Suppressor macrophage treated with lipopolysaccharide for 1 hour (primary cell): ENCODE results near the gene DPM2.

Experiments used
- DNase-seq, 3 donors: peaks; one replicate each; pipeline ENCODE4 v3.0.0-alpha.2; 2020 to 2022

Gene DPM2

DNA sequence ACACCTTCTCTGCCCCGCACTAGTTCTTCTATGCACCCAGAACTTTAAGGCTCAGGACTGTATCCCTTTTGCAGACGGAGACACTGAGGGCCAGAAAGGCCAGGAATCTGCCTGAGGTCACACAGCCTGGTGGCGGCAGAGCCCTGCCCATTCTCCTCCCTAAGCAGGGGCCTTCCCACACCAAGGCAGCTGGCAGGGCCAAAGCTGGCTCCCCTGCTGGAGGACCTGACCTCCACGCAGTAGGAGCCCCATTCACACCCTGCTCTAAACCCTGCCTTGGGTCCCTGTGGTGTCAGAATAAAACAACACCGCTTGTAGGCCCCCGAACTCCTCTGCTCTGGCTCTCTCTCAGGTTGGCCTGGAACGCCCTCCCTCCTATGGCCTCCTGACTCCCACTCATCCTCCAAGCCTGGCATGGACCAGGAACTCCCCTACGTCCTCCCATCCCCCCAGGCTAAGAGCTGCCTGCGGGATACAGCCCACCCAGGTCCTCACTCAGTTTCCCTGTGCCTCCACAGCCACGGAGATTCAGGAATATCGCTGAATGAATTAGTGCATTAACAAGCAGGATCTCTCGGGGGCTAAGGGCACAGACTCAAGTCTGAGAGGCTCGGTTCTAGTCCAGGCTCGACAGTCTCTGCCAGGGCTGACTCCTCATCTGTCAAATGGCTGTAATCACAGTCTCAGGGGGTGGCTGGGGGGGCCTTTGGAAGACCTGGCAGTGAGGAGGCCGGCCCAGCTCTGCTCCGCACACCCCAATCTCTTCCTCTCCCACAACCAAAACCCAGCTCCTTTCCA, 41.1 kb downstream of the DPM2 start:
- no peak for DNase-seq

DNA sequence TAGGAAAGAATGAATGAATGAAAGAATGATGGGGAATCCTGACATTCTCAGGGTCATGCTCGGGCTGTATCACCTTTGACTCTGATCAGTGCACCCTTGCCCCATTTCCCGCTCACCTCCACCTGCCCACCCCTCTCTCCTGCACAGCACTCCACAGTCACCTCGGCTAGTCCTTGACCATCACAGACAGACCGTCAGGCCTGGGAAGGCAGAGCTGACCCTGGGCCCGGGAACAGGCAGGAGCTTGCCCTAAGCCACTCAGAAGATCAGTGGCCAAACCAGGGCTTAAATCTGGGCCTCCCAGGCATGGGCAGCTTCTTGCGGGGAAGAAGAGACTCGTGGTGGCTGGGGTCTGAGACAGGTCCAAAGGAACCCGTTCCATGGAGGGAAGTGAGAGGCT, 41.8 kb downstream of the DPM2 start:
- no peak for DNase-seq

DNA sequence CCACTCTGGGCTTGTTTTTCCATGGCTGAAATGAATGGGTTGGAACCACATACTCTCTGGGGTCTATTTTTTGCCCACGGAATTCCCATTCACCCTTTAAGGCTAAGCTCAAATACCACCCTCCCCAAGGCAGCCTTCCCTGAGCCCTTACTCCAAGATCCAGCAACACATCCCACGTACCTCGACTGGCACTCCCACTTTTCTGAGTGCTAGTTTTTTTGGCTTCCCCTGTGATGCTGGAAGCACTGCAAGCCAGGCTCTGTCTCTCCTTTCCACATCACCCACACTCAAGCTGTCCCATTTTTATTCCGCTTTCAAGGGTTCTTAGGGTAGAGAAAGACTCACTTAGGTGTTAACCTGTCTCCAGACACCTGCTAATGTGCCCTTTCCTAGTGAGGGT, 44.3 kb downstream of the DPM2 start:
- DNase-seq, result no peak

DNA sequence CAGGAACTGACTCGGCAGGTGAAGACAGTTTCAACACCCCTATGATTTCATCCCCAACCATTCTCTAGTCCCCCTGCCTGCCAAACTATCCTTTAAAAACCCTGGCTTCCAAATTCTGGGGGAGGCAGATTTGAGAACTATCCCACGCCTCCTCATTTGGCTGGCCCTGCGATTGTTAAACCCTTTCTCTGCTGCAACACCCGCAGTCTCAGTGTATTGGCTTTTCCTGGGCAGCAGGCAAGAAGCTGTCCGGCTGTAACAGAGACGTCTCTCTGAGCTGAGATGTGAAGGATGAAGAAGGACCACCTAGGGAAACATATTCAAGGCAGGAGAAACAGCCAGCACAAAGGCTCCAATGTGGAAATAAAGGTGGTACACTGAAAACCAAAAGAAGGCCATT, 44.8 kb downstream of the DPM2 start:
- DNase-seq, result no peak

DNA sequence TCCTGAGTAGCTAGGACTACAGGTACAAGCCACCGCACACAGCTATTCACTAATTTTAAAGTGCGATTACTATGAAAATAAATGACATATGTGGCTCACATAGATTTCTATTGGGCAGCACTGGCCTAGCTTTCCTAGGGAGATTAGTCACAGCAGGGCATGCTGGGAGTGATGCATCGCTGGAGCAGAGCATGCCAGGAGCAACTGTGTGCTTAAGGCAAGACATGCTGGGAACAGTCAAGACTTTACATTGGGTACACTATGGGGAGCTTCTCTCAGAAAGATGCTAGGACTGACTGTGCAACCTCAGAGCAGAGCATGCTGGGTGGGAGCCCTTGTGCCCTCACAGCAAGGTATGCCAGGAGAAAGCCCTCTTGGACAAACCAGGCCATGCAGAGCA, 47.6 kb downstream of the DPM2 start:
- DNase-seq, result no peak

DNA sequence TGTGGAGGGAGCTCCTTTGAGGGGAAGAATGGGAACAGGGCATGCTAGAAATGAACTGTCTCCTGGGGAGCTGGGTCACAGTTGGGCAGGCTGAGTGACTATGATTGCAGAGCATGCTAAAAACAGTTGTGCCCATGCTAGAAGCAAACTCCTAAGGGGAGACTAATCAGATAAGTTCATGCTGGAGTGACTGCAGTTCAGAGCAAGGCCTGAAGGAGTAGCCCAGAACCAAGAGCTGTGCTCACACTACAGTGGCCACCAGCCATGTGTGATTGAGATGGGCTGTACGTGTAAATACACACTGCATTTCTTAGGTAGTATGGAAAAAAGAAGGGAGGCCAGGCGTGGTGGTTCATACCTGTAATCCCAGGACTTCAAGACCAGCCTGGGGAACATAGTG, 49.9 kb downstream of the DPM2 start:
- no peak for DNase-seq

DNA sequence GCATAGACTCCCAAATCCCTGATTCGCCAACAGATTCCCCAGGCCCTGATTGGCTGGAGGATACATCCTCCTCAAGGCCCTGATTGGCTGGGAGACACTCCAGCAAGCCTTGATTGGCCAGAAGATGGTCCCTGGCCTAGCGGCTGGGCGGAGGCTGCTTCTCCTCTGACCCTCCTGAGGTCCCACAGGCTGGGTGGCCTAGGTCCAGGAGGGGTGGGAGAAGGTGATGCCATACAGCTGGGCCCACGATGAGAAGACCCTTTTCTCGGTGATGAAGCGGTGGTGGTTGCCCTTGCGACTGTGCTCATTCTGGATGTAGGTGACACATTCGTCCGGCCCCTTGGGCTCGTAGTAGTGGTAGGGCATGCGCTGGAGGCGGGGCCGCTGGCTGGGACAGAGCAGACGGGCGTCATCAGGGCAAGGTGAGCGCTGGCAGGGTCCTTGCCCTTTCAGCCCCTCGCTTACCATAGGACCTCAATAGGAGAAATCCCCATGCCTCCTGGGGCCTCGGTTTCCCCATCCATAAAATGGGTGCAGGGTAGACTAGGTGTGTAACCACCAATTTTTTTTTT, 51.2 kb downstream of the DPM2 start:
- no peak for DNase-seq

DNA sequence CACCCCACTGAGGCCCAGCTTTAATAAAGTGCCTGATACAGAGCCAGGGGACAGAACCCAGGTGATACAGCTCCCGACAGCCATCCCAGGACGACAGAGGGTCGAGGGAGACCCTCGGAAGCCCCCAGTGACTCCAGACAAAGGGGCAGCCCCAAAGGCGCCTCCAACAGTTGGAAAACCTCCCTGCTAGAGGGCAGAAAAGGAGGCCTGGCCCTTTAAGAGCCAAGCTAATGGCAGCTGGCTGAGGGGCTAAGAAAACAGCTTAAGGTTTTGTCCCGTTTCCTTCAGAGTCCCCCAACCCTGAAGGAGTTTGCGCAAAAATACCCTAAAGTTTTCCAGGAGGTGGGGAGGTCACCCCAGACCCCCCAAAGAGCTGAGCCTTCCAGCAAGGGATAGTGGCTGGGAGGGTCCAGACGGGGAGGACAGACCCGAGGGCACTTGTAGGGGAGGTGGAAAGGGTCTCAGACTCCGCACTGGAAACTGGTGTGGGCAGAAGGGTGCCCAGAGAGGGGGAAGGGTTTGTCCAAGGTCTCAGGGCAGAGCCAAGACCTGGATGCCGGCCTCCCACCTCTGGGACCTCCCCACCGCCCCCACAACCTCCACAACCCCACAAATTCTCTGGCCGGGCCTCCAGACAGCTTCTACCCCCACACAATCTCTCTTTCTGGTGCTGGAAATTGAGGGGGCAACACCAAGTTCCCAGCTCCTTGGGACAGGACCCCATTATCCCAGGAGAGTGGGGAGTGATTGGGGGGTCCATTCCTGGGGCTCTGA, 52.0 kb downstream of the DPM2 start:
- no peak for DNase-seq
